Liver (tissue), 3 donors: ENCODE measurements around the gene LRRC28.
A peak's percentile ranks its signal among the peaks of the same experiment; 100 is the strongest.

ENCODE experiments used
- ATF3 ChIP-seq: IDR thresholded peaks from 2 replicates; pipeline ENCODE4 v1.6.1; 2016; ENCODE audit warnings: antibody characterized with exemption
- CTCF ChIP-seq: fragments of 150-350 bp; IDR thresholded peaks from 2 replicates; pipeline ENCODE4 v1.5.1; 2017; ENCODE audit warnings: improper control_type of control experiment, low read depth, low read length; ENCODE audit not compliant: missing input control
- EGR1 ChIP-seq, 2 donors: IDR thresholded peaks; 2 replicates each; pipeline ENCODE4 v1.6.1; 2016 to 2018; ENCODE audit warnings: antibody characterized with exemption in 2 of 2, low read depth in 2 of 2
- RAD21 ChIP-seq, 2 donors: IDR thresholded peaks; 2 replicates each; pipeline ENCODE4 v1.6.1; 2016; ENCODE audit warnings: antibody characterized with exemption in 2 of 2, mild to moderate bottlenecking in 2 of 2
- REST ChIP-seq: IDR thresholded peaks from 2 replicates; pipeline ENCODE4 v1.6.1; 2016; ENCODE audit warnings: antibody characterized with exemption, mild to moderate bottlenecking
- SP1 ChIP-seq: IDR thresholded peaks from 2 replicates; pipeline ENCODE4 v1.6.1; 2018; ENCODE audit warnings: antibody characterized with exemption, mild to moderate bottlenecking
- donor health status: healthy.
- donor health status: healthy.

GRCh38 chr15:99303907-99304306 lies 52.6 kb downstream of the LRRC28 start:
- TF ChIP-seq ATF3 (no peak), CTCF (no peak), RAD21 (IDR thresholded peaks at IDR 0.05) (peak in 1 of 2 donors; percentile 12), SP1 (no peak), EGR1 (IDR thresholded peaks at IDR 0.05; ENCODE audit: low read depth in 2 of 2) (no peak), REST (no peak)
